GM12874 (cell line): ENCODE data around the gene LGALS3.

Experiments used
- TF ChIP-seq, protein P1 (sequence below): IDR thresholded peaks from 2 replicates; pipeline ENCODE4 v1.5.1; 2011; ENCODE audit warnings: low read depth, mild to moderate bottlenecking, control low read depth, low read length, moderate library complexity; ENCODE audit not compliant: insufficient read depth

Gene LGALS3

DNA sequence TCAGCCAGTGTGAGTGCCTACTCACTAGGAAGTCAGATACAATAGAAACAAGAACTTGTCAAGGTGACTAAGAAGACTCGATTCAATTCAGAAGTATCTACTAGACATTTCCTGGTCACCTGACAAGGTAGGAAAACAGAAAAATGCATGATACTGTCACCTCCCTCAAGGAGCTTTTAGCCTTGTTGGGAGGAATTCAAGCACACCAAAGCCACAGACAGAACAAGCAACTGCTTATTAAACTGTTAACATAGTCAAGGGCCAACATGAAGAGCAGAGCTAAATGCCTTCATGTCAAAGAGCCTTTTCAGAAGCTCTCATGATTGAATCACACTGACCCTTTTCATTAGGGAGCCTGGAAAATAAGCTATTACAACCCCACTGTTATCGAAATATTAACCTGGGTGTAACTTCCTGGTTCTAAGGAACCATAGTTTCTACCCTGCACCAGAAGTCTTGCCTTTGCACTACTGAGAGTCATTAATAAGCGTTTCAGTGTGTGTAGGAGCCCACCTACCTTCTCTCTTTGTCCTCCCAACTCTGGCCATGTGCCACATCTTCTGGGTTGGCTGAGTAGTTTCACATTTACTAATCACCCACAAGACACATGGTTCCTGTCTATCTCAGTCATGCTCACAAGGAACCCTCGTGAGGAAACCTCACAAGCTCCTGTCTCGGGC is 31.0 kb upstream of the LGALS3 start:
- TF ChIP-seq, protein P1, sequence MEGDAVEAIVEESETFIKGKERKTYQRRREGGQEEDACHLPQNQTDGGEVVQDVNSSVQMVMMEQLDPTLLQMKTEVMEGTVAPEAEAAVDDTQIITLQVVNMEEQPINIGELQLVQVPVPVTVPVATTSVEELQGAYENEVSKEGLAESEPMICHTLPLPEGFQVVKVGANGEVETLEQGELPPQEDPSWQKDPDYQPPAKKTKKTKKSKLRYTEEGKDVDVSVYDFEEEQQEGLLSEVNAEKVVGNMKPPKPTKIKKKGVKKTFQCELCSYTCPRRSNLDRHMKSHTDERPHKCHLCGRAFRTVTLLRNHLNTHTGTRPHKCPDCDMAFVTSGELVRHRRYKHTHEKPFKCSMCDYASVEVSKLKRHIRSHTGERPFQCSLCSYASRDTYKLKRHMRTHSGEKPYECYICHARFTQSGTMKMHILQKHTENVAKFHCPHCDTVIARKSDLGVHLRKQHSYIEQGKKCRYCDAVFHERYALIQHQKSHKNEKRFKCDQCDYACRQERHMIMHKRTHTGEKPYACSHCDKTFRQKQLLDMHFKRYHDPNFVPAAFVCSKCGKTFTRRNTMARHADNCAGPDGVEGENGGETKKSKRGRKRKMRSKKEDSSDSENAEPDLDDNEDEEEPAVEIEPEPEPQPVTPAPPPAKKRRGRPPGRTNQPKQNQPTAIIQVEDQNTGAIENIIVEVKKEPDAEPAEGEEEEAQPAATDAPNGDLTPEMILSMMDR, result no peak

- TF ChIP-seq, protein P1, result no peak
These were observed 30.5 kb upstream of the LGALS3 start for GRCh38 chr14:55098561-55098898.

DNA sequence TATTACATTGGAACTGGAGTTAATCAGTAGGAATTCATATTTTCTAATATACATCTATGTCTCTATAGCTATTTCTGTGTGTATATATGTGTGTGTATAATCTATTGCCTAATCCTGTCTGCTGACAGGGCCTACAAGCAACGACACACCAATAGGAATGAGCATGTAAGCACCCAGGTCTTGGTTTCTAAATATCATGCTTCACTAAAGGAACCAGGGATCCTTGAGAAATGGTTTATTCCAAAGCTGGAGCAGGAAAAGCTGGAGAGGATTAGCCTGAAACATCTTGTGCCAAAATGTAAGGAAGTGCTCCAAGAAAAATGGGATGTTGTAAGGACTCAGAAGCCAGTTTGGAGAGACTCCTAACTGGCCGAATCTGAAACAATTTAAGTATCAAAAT is 29.3 kb upstream of the LGALS3 start:
- TF ChIP-seq, protein P1, result no peak

DNA sequence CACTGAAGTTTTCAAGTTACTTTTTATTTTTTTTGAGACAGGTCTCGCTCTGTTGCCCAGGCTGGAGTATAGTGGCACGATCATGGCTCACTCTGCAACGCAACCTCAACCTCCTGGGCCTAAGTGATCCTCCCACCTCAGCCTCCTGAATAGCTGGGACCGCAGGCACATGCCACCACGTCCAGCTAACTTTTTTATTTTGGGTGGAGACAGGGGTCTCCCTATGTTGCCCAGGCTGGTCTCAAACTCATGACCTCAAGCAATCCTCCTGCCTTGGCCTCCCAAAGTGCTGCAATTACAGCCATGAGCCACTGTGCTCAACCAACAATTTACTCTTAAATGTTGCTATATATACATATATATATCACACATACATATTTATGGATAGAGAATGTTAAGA is 27.4 kb upstream of the LGALS3 start:
- TF ChIP-seq, protein P1, result no peak

- TF ChIP-seq, protein P1, result no peak
These were observed 26.9 kb upstream of the LGALS3 start for GRCh38 chr14:55102141-55102621.

DNA sequence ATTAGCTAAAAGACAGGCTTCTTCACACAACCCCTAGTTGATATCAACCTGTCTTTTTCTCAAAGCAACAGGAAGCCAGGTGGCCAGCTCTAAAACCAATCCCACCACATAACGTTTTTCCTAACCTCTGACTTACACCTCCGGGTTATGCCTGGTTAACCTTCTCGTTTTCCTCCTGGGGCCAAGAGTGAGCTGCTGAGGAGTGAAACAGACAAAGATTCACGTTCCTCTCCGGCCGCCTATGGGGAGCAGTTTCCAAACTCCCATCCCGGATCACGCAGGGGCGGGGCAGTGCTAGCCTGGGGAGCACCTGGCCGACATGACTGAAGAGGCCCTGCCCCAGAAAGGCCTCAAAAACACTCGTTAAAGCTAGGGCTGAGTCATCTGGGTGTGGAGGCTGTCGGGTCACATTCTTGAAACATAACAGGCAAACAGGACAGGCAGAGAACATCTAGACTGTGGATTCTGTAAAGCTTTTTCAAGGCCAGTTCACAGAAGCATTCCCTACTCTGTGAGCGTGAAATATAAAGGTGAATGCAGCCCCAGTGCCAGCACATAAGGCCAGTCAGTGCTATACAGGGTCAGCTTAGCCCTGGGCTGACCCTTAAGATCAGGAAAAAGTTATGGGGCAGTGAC is 25.9 kb upstream of the LGALS3 start:
- TF ChIP-seq, protein P1, result no peak

GRCh38 chr14:55103971-55104954 is 24.8 kb upstream of the LGALS3 start:
- TF ChIP-seq, protein P1, result no peak
